NCI-H748 treated with DMSO at 0.1 percent for 48 hours (cell line): ENCODE results near the gene CRABP2.

ENCODE experiments used
- DNase-seq: peaks from one replicate; lab custom pipeline; 2025; lab: John Stamatoyannopoulos, UW

The CRABP2 gene

GRCh38 chr1:156708218-156708661 is 2.9 kb upstream of the CRABP2 start:
- no peak for DNase-seq

- no peak for DNase-seq
Measured at GRCh38 chr1:156707417-156708217, 2.2 kb upstream of the CRABP2 start.

GRCh38 chr1:156706657-156707416 is 1.5 kb upstream of the CRABP2 start:
- DNase-seq = no peak

GRCh38 chr1:156705918-156706656 is 704 bp upstream of the CRABP2 start:
- DNase-seq = peak; percentile 28

- DNase-seq = no peak
Measured at GRCh38 chr1:156704930-156705320, 458 bp downstream of the CRABP2 start.

GRCh38 chr1:156704166-156704711 is 1.1 kb downstream of the CRABP2 start:
- DNase-seq = no peak

GRCh38 chr1:156703741-156704140 is 1.6 kb downstream of the CRABP2 start:
- DNase-seq = no peak

GRCh38 chr1:156703336-156703735 is 2.0 kb downstream of the CRABP2 start:
- DNase-seq = no peak

GRCh38 chr1:156700736-156701531 is 4.4 kb downstream of the CRABP2 start:
- no peak for DNase-seq

- no peak for DNase-seq
Measured at GRCh38 chr1:156698995-156699394, 6.4 kb downstream of the CRABP2 start.

- no peak for DNase-seq
Measured at GRCh38 chr1:156697481-156697880, 7.9 kb downstream of the CRABP2 start.

- DNase-seq = no peak
Measured at GRCh38 chr1:156696755-156697154, 8.6 kb downstream of the CRABP2 start.

- DNase-seq = no peak
Measured at GRCh38 chr1:156694690-156694962, 10.8 kb downstream of the CRABP2 start.

GRCh38 chr1:156693848-156694689 is 11.3 kb downstream of the CRABP2 start:
- DNase-seq = no peak

GRCh38 chr1:156692925-156693847 is 12.2 kb downstream of the CRABP2 start:
- peak; percentile 10 for DNase-seq

GRCh38 chr1:156692441-156692924 is 12.9 kb downstream of the CRABP2 start:
- DNase-seq = no peak

GRCh38 chr1:156691665-156692440 is 13.5 kb downstream of the CRABP2 start:
- no peak for DNase-seq

GRCh38 chr1:156691191-156691590 is 14.2 kb downstream of the CRABP2 start:
- no peak for DNase-seq

GRCh38 chr1:156690675-156691036 is 14.7 kb downstream of the CRABP2 start:
- DNase-seq = no peak
